Hindlimb muscle (tissue), 1 donor: ENCODE results near the gene GPR132. TPM values are rescaled to one million over a fixed set of nuclear protein-coding genes. Genes with fewer than 3 reads are reported as not detected.

Source experiments
- DNase-seq: peaks from one replicate; pipeline ENCODE4 v3.0.0-alpha.2; 2013
- polyA plus RNA-seq: library from polyadenylated mRNA; unstranded; fragments of 120-200 nt; gene quantifications from one replicate; pipeline ENCODE4 v1.2.1, GENCODE V29; 2013; ENCODE audit not compliant: insufficient read length

Gene GPR132
- polyA plus RNA-seq, 1 donor = 0.84 TPM

GRCh38 chr14:105019861-105020814 lies 45.1 kb downstream of the GPR132 start:
- DNase-seq = peak; percentile 44

DNA sequence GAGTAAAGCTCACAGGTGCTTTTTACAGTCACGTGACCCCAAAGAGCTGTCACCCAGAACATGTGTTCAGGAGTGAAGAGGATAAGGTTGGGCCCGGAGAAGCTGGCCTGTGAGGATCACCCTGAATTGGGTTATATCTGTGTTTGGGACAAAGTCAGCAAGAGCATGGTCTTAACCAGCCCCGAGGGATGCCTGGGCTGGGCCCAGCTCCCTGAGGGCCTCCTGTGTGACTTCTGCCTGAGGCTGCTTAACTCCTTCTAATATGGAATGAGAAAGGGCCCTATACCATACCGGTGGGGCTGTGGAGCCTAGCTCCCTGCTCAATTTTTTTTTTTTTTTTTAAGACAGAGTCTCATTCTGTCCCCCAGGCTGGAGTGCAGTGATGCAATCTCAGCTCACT lies 46.8 kb downstream of the GPR132 start:
- DNase-seq = no peak

GRCh38 chr14:105015905-105016304 lies 49.3 kb downstream of the GPR132 start:
- no peak for DNase-seq

- DNase-seq = no peak
These were observed 50.0 kb downstream of the GPR132 start for GRCh38 chr14:105015242-105015641.

GRCh38 chr14:105014631-105015030 lies 50.6 kb downstream of the GPR132 start:
- DNase-seq = no peak

DNA sequence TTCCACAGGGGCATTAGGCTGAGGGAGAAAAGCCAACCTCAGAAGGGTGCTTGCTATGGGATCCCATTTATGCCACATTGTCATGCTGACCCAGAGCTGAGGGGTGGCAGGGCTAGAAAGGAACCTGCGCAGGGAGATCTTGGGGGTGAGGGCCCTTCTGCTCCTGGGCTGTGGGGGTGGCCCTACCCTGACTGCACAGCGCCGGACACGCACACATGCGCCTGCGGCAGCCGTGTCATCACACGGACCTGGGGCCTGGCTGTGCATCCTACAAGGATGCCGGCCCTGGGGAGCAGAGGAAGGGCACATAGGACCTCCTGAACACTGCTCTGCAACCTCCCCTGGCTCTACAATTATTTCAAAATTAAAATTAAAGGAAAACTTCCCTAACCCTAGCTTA lies 51.2 kb downstream of the GPR132 start:
- DNase-seq = no peak

- DNase-seq = no peak
These were observed 52.0 kb downstream of the GPR132 start for GRCh38 chr14:105013150-105013785.

- DNase-seq = no peak
These were observed 52.9 kb downstream of the GPR132 start for GRCh38 chr14:105012171-105012985.

GRCh38 chr14:105011312-105011990 lies 53.8 kb downstream of the GPR132 start:
- no peak for DNase-seq

- no peak for DNase-seq
These were observed 54.3 kb downstream of the GPR132 start for GRCh38 chr14:105010891-105011291.

DNA sequence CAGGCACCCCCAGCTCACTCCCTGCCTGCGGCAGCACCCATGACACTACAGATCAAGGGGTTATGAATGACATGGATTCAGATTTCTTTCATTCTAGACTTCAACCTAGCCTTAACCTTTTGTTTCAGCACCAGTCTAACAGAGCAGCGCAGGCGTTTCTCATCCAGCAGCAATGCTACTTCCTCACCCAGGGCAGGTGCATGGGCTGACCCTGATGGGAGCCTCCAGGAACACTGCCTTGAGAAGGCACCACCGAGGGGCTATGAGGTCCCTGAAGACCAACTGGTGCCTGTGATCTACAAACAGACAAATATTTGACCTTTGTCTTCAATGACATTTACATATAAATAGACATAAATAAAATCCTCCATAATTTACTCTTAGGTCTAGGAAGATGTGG lies 55.1 kb downstream of the GPR132 start:
- no peak for DNase-seq

- no peak for DNase-seq
These were observed 57.5 kb downstream of the GPR132 start for GRCh38 chr14:105007593-105008264.

GRCh38 chr14:105006831-105007592 lies 58.2 kb downstream of the GPR132 start:
- no peak for DNase-seq

GRCh38 chr14:105005929-105006830 lies 59.0 kb downstream of the GPR132 start:
- no peak for DNase-seq

- no peak for DNase-seq
These were observed 59.8 kb downstream of the GPR132 start for GRCh38 chr14:105005329-105005928.
